WTC11 (cell line): Measurements from ENCODE around the gene ZEB1.

ENCODE experiments used
- CTCF ChIP-seq: fragments of 200-600 bp; IDR thresholded peaks from 2 replicates; pipeline ENCODE4 v1.8.0; 2022; ENCODE audit warnings: antibody characterized with exemption
- JAZF1 ChIP-seq: fragments of 250-450 bp; sonication (Bioruptor Pico); IDR thresholded peaks from 2 replicates; pipeline ENCODE4 v1.9.0; 2021; ENCODE audit warnings: moderate library complexity, mild to moderate bottlenecking, inconsistent platforms
- MLX ChIP-seq: sonication (generic); formaldehyde crosslinking; IDR thresholded peaks from 2 replicates; pipeline ENCODE4 v1.8.1; 2023; ENCODE audit warnings: mild to moderate bottlenecking, missing genetic modification reagents, moderate library complexity
- PRDM15 ChIP-seq: sonication (generic); formaldehyde crosslinking; IDR thresholded peaks from 2 replicates; pipeline ENCODE4 v1.8.0; 2022; ENCODE audit warnings: missing genetic modification reagents

- TF ChIP-seq CTCF = no peak
- no peak for TF ChIP-seq MLX
- no peak for TF ChIP-seq PRDM15
- TF ChIP-seq JAZF1 (CRISPR knock-in tag) = no peak
These were observed 103.6 kb downstream of the ZEB1 start for GRCh38 chr10:31422634-31423033.
